GM12801 (cell line): ENCODE data around the gene GNAQ.

Experiments
- TF ChIP-seq, protein P1 (sequence below): IDR thresholded peaks from one replicate; pipeline ENCODE4 v1.5.1; 2011; ENCODE audit warnings: control low read depth; ENCODE audit not compliant: insufficient read length; ENCODE audit errors: extremely low read depth

GNAQ gene

GRCh38 chr9:77748214-77748772 is 283.3 kb downstream of the GNAQ start:
- TF ChIP-seq, protein P1, sequence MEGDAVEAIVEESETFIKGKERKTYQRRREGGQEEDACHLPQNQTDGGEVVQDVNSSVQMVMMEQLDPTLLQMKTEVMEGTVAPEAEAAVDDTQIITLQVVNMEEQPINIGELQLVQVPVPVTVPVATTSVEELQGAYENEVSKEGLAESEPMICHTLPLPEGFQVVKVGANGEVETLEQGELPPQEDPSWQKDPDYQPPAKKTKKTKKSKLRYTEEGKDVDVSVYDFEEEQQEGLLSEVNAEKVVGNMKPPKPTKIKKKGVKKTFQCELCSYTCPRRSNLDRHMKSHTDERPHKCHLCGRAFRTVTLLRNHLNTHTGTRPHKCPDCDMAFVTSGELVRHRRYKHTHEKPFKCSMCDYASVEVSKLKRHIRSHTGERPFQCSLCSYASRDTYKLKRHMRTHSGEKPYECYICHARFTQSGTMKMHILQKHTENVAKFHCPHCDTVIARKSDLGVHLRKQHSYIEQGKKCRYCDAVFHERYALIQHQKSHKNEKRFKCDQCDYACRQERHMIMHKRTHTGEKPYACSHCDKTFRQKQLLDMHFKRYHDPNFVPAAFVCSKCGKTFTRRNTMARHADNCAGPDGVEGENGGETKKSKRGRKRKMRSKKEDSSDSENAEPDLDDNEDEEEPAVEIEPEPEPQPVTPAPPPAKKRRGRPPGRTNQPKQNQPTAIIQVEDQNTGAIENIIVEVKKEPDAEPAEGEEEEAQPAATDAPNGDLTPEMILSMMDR: no peak

GRCh38 chr9:77747163-77747562 is 284.4 kb downstream of the GNAQ start:
- TF ChIP-seq, protein P1: no peak

DNA sequence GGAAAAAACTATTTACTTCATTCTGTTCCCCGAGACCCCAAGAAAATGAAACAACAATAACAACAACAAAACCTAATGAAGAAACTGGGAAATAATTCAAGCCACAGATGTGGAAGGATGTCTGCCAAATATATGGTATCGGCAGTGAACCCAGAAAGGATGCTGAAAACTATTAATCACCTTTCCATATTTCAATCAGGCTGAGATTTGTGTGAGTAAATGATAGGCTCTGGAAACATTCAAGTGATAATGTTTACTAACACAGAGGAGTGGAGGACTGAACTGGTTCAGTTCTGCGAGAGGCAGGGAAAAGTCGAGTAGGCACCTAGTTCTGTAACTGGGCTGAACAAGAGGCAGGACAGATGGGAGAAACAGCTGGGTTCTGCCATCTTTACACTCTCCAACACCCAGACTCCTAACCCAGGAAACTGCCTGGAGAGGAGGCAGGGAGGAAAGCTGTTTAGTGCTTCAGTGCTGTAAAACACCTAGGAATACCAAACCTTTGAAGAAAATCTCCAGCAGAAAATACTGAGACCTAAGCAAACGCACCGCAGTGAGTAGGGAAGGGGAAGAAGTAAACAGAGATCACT is 286.7 kb downstream of the GNAQ start:
- TF ChIP-seq, protein P1: no peak

DNA sequence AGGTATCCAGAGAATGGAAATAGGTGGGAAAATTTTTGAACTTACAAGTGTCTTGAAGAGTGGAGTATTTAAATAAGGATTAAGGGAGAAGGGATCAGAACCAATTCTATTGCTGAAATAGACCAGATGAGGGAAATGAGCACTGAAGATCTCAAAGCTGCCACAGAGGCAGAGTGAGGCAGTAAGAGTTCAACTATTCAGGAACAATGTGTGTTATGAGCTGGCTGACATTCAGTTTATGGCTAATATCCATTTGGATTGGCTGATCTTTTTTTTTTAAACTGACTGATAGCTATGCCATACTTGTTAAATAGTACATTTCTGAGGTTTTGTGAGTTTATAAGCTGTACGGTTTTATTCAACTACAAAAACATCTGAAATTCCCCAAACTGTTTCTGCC is 288.2 kb downstream of the GNAQ start:
- TF ChIP-seq, protein P1: no peak

DNA sequence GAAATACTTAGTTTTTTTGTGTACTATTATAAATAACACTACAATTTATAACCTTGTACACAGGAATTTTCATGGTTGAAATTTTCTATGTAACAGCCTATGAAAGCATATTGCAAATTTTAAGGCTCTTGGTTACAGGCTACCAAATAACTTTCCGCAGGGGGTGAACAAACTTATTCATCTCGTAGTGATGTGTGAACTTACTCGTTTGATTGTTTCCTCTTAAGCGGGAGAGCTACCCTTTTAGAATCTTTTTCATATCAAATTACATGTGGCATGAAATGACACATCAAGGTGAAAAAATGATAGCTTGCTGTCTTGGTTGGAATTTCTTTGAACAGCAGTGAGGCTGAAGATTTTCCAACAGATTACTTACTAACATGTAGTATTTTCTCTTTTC is 292.7 kb downstream of the GNAQ start:
- TF ChIP-seq, protein P1: no peak

DNA sequence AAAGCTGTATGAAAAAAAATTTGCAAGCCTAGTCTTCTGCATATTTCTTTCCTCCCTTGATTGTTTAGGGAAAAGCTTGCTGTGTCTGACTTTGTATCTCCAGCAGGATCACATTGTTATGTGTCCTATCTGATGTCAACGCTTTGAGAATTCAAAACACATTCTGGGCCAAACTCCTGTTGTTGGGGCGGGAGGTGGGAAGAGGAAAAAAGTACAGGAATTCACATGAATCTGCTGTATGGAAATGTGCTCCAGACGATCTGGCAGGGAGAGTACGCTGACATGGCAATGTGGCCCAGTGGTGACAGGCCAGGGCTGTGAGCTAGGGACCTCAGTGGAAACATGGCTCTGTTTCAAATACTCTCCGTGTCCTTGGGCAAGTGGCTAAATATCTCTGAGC is 296.1 kb downstream of the GNAQ start:
- TF ChIP-seq, protein P1: no peak

DNA sequence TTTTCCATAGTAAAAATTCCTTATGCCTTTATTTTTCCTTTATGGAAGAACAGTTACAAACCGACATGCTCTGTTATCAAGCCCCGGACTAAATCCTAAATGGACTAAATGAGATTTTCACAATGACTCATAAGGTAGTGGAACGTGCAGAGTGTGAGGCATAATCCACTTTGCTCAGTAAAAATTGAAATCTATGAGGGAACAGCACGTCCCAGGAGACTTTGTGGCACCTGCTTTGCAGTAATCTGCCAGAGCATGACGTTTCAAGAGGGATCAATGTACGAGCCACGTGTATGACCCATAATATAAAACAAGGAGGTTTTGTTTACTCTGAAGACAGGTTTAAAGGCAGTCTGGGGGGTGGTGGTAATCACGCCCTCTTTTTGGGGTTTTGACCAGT is 299.7 kb downstream of the GNAQ start:
- TF ChIP-seq, protein P1: no peak
